SKM-1 treated with dmso at 0.1 percent for 144 hours (cell line): Measurements from ENCODE around the gene B3GNT9.

Experiments
- DNase-seq: peaks from one replicate; lab custom pipeline; 2025; ENCODE audit not compliant: unreplicated experiment; lab: John Stamatoyannopoulos, UW

B3GNT9 gene

GRCh38 chr16:67186550-67186950 lies 35.8 kb upstream of the B3GNT9 start:
- DNase-seq = no peak

GRCh38 chr16:67185651-67186134 lies 34.9 kb upstream of the B3GNT9 start:
- no peak for DNase-seq

DNA sequence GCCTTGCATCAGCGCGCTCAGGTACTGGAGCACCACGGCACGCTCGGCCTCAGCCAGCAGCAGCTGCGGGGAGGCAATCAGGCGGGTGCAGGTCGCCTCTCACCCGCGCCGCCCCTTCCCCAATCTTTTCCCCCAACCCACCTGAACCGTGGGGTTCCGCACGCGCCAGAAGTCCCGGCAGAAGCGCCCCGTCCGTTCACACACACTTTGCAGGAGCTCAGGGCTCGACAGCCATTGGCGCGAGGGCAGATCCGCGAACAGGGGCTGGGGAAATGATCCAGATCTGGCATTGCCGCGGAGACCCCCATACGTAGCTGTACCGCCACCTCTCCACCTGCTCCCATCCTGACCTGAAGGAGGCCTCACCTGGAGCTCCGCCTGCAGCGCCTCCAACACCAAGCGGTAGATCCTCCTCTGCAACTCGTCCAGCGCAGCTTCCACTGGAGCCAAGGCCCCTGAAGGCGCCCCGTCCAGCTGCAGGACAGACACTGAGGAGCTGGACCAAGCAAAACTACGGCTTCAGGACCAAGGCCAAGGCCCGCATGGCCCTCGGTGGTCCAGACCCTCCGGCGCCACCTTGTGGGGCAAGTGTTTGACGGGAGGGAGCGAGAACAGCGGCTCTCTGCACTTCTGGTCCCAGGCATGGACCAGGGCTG lies 34.3 kb upstream of the B3GNT9 start:
- peak; percentile 79 for DNase-seq

DNA sequence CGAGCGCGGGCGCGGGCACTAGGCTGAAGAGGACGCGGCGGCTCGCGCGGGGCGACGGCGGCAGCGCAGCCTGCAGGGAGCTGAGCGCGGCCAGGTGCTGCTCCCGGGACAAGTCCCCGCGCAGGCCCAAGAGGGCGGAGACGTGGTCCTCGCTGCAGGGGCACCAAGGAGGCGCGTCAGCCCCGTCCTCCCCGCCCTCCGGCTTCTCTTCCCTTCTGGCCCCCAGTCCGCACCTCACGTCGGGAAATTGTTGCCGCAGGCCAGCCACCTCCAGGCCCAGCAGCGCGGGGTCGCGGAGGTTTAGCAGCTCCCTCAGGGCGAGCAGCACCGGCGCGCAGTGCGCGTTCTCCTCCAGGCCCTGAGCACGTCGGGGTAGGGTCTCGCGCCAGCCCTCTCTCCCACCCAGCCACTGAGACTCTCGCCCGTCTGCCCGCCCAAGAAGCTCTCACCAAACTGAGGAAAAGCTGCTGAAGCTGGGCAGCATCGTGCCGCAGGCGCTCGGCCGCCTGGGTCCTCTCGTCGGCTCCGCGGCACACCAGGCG lies 33.7 kb upstream of the B3GNT9 start:
- no peak for DNase-seq

GRCh38 chr16:67183627-67184452 lies 33.0 kb upstream of the B3GNT9 start, which contains the start of gene MATCAP1:
TSS of gene MATCAP1 (minus strand) at chr16:67183963. CDS start at chr16:67180610, 3,353 bp downstream.
- DNase-seq = peak; percentile 99

DNA sequence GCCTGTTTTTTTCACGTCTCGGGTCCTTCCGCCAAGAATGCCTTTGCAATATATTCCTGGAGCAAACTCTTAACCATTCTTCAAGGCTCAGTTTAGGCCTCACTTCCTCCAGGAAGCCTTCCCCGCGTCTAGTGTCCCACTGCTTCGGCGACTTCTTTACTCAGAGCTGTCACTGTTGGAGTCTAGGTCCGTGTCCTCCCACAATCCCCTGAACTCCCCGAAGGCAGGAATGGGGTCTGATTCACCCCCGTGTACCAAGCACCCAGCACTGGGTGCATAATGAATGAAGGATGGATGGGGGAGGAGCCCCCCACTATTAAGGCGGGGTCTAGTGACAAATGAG lies 32.5 kb upstream of the B3GNT9 start:
- DNase-seq = no peak

- DNase-seq = no peak
Observed at GRCh38 chr16:67182288-67182687, 31.5 kb upstream of the B3GNT9 start.

DNA sequence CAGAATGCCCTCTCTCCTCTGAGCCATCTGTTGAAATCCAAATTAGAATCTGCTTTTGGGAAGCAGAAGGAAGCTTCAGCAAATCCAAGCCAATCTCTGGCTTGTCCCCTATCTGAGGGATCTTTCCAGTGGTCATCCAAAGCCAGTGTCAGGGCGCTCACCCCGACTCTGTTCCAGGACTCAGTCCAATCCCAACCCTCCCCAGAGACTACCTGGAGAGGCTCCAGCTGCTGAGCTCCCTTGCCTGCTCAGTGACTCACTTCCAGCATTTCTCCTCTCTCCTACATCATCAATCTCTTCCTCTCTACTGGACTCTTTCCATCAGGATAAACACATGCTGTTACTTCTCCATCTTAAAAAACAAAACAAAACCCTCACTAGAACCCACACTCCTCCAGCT lies 30.5 kb upstream of the B3GNT9 start:
- no peak for DNase-seq

DNA sequence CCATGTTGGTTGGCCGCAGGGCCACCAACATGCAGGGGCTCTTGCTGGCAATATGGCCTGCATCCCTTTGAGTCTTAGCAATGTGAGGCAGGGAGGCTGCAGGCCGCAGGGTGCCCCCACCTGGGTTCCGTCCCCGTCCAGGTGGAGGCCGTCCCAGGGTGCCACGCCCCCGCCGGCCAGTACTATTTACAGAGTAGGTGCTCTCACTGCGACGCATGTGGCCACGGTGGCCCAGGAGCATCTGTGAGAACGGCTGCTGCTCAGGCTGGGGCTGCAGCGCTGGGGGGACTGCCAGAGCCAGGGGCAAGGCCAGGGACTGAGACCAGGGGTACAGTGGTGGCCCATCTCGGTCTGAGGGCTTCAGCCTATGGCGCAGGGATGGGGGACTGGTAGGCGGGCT lies 29.4 kb upstream of the B3GNT9 start:
- no peak for DNase-seq

GRCh38 chr16:67179421-67180080 lies 28.8 kb upstream of the B3GNT9 start:
- no peak for DNase-seq

- no peak for DNase-seq
Observed at GRCh38 chr16:67177743-67178699, 27.2 kb upstream of the B3GNT9 start.

GRCh38 chr16:67176662-67177061 lies 25.9 kb upstream of the B3GNT9 start:
- no peak for DNase-seq

DNA sequence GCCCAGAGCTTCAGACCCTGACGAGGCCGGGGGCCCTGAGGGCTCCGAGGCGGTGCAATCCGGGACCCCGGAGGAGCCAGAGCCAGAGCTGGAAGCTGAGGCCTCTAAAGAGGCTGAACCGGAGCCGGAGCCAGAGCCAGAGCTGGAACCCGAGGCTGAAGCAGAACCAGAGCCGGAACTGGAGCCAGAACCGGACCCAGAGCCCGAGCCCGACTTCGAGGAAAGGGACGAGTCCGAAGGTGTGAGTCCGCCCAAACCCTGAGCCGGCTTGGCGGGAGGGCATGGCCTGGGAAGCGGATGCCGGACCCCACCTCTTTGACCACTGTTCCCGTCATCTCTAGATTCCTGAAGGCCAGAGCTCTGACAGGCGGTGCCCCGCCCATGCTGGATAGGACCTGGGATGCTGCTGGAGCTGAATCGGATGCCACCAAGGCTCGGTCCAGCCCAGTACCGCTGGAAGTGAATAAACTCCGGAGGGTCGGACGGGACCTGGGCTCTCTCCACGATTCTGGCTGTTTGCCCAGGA lies 24.0 kb upstream of the B3GNT9 start:
- DNase-seq = no peak

GRCh38 chr16:67173808-67174705 lies 23.3 kb upstream of the B3GNT9 start:
- DNase-seq = no peak

GRCh38 chr16:67173323-67173722 lies 22.5 kb upstream of the B3GNT9 start:
- DNase-seq = no peak

DNA sequence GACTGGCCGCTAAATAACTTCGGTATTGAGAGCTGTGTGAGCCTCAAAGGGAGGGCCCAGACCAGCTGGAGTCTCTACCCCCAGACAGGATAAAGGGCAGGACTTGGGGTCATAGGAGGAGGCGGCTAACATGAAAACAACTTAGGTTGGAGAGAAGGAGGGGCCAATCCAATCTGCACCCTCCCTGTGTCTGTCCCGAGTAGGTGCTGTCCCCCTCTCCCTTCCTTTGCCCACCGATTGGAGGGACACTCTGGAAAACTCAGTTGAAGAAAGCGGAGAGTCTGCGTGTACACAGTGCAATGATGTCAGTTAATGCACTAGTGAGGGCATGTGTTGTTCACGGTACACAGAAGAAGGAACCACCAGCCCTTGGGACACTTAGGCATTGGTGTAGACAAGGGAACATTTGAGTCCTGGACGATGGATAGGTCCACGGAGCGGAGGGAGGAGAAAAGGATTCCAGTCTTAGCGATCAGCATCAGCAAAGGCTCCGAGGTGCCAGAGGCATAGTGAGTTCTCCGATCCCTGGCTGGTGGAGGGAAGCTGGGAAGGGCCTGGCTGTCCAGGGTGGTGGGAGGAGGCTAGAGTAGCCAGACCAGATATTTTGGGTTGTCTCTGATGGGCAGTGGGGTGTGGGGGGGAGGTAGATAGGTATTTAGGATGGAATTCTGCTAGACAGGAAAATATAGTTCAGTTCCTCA lies 20.3 kb upstream of the B3GNT9 start:
- no peak for DNase-seq

GRCh38 chr16:67170168-67170948 lies 19.6 kb upstream of the B3GNT9 start, which contains the start of gene NOL3:
TSS of gene NOL3 (plus strand) at chr16:67170538.
- no peak for DNase-seq
